Right lobe of liver (tissue), 6 donors: Measurements from ENCODE around the gene DDX10. TPM values are rescaled to one million over a fixed set of nuclear protein-coding genes. Genes with fewer than 3 reads are reported as not detected.
"Not testable (repeated sequence)": the region's sequence is repeated elsewhere in the genome, so short reads cannot be mapped to it uniquely, and the experiment has no call there.

Source experiments
- ATAC-seq, 4 donors: fragments of 200-7000 bp; cut with Tn5 transposase; one replicate each; pipeline ENCODE4 v1.9.1; 2020; ENCODE audit warnings: mild to moderate bottlenecking in 4 of 4, moderate library complexity in 4 of 4
- DNase-seq, 3 donors: peaks; one replicate each; pipeline ENCODE4 v3.0.0-alpha.2; 2020
- H3K27ac ChIP-seq, 3 donors: fragments of 200-600 bp; one replicate each; pipeline ENCODE4 v1.8.0; 2022
- H3K27me3 ChIP-seq, 2 donors: fragments of 200-600 bp; one replicate each; pipeline ENCODE4 v1.8.0; 2022
- H3K36me3 ChIP-seq, 4 donors: fragments of 200-600 bp; sonication (generic) in 1 of 4; one replicate each; pipeline versions ENCODE4 v1.5.1 to v1.8.0; 2017 to 2022; ENCODE audit warnings: control low read depth in 1 of 4
- H3K4me1 ChIP-seq, 4 donors: fragments of 200-600 bp; sonication (generic) in 1 of 4; one replicate each; pipeline versions ENCODE4 v1.5.1 to v1.8.0; 2017 to 2022; ENCODE audit warnings: control low read depth in 1 of 4
- H3K4me3 ChIP-seq, 3 donors: fragments of 200-600 bp; one replicate each; pipeline ENCODE4 v1.8.0; 2022
- H3K9me3 ChIP-seq, 4 donors: fragments of 200-600 bp; sonication (generic) in 1 of 4; one replicate each; pipeline versions ENCODE4 v1.5.1 to v1.8.0; 2017 to 2022; ENCODE audit warnings: control low read depth in 1 of 4
- CTCF ChIP-seq, 4 donors: fragments of 200-600 bp in 3 of 4; fragments of 450-650 bp in 1 of 4; IDR thresholded peaks; one replicate each; pipeline versions ENCODE4 v1.5.1 to v1.8.0; 2016 to 2022; ENCODE audit warnings: antibody characterized with exemption in 4 of 4, mild to moderate bottlenecking in 2 of 4
- POLR2A ChIP-seq: fragments of 450-650 bp; IDR thresholded peaks from one replicate; pipeline ENCODE4 v1.6.1; 2017; ENCODE audit warnings: antibody characterized with exemption, mild to moderate bottlenecking
- WGBS: methylation state at CpG from one replicate; pipeline ENCODE4 v1.1.6; 2018; ENCODE audit warnings: low coverage, low lambda C conversion rate; ENCODE audit not compliant: insufficient coverage; ENCODE audit errors: missing lambda C conversion rate; 5-methylcytosine and 5-hydroxymethylcytosine counted together
- intact Hi-C, 2 donors: fragments of 100-400 bp; cut with DNase I; formaldehyde crosslinking; loops; one replicate each; pipeline versions ENCODE4 v1.11.2 to v1.14.1; 2022
- total RNA-seq, 6 experiments: library from RNA; depleted of rRNA in 2 of 6; stranded (reverse); fragments of >200 nt in 2 of 6; fragmentation: NEBNext Ultra II Directional in 3 of 6; extraction: Animal tissue kit (Norgen Biotek cat#: 25700) in 3 of 6; gene quantifications; one replicate each; pipeline versions ENCODE4 v1.1.0 to v1.2.4, GENCODE V29; 2016 to 2023
- donor health status: DM: no; HTN: yes; CAD: no.
- donor health status: DM: no; HTN: no; CAD: no.
- donor health status: DM: no; HTN: no; CAD: no.
- donor health status: DM: no; HTN: yes; CAD: no.
- donor health status: DM: no; HTN: yes; CAD: no.

The DDX10 gene
- total RNA-seq, 6 experiments from 2014 or later: 7.4 to 13.6 (median 11.3) TPM

- intact Hi-C loops: no loop called here
- H3K9me3 ChIP-seq: no peaks in the 10 kb centered on the region
- WGBS: 51% methylated on average over 6 of the region's 6 CpGs
- no peak overlapping the region for H3K4me3 ChIP-seq
- no peak overlapping the region for H3K27ac ChIP-seq
- DNase-seq (no peak), ATAC-seq (peak in 3 of 4 donors; percentile 13 to 55 (median 53))
- H3K4me1 ChIP-seq: no peaks in the 10 kb centered on the region
- H3K27me3 ChIP-seq: no peaks in the 10 kb centered on the region
- TF ChIP-seq POLR2A: no peak
- TF ChIP-seq CTCF (IDR thresholded peaks at IDR 0.05): no peak
- H3K36me3 ChIP-seq: no peaks in the 10 kb centered on the region
These were observed 68.7 kb downstream of the DDX10 start for GRCh38 chr11:108733479-108734116.

- intact Hi-C loops: no loop called here
- no peaks in the 10 kb centered on the region for H3K27me3 ChIP-seq
- H3K9me3 ChIP-seq: no peaks in the 10 kb centered on the region
- no peak for ATAC-seq
- H3K4me1 ChIP-seq: no peaks in the 10 kb centered on the region
- WGBS: 56% methylated on average over 1 of the region's 1 CpG
- DNase-seq: no peak
- TF ChIP-seq POLR2A: no peak
- no peak for TF ChIP-seq CTCF (IDR thresholded peaks at IDR 0.05)
- no peak overlapping the region for H3K27ac ChIP-seq
- H3K4me3 ChIP-seq: no peak overlapping the region
- H3K36me3 ChIP-seq: no peaks in the 10 kb centered on the region
These were observed 69.4 kb downstream of the DDX10 start for GRCh38 chr11:108734283-108734682.

GRCh38 chr11:108734956-108735559, 70.2 kb downstream of the DDX10 start:
- Histone ChIP-seq H3K9me3 (no peaks in the 10 kb centered on the region), H3K27ac (no peak overlapping the region), H3K4me1 (no peaks in the 10 kb centered on the region), H3K36me3 (no peaks in the 10 kb centered on the region), H3K27me3 (no peaks in the 10 kb centered on the region), H3K4me3 (no peak overlapping the region)
- peak; percentile 21 to 54 (median 36) for ATAC-seq
- 55% methylated on average over 3 of the region's 3 CpGs for WGBS
- no peak for DNase-seq
- TF ChIP-seq POLR2A (no peak), CTCF (IDR thresholded peaks at IDR 0.05) (peak; percentile 37 to 61 (median 56))
- intact Hi-C loops: no loop called here

- WGBS: 100% methylated on average over 2 of the region's 2 CpGs
- H3K36me3 ChIP-seq, intact Hi-C loops, DNase-seq, H3K4me3 ChIP-seq, ATAC-seq, H3K9me3 ChIP-seq, H3K27ac ChIP-seq, H3K27me3 ChIP-seq, H3K4me1 ChIP-seq: not testable (repeated sequence)
These were observed 75.3 kb downstream of the DDX10 start for GRCh38 chr11:108740132-108740531.

GRCh38 chr11:108743851-108744250, 79.0 kb downstream of the DDX10 start:
- WGBS: 88% methylated on average over 3 of the region's 3 CpGs
- Histone ChIP-seq H3K27me3 (no peaks in the 10 kb centered on the region), H3K27ac (no peak overlapping the region), H3K9me3 (no peaks in the 10 kb centered on the region), H3K36me3 (no peaks in the 10 kb centered on the region), H3K4me3 (no peak overlapping the region), H3K4me1 (no peaks in the 10 kb centered on the region)
- TF ChIP-seq POLR2A (no peak), CTCF (IDR thresholded peaks at IDR 0.05) (no peak)
- intact Hi-C loops: no loop called here
- no peak for DNase-seq
- no peak for ATAC-seq
